AG10803 (cell line): ENCODE results near the gene PDILT.

Source experiments
- DNase-seq: peaks from one replicate; pipeline ENCODE4 v3.0.0; 2010; ENCODE audit warnings: low read depth
- H3K4me3 ChIP-seq: 2 replicates; pipeline ENCODE4 v1.5.1; 2011; ENCODE audit warnings: mild to moderate bottlenecking, low read length, control low read depth
- CTCF ChIP-seq: conservative IDR thresholded peaks from 2 replicates; pipeline ENCODE4 v1.5.1; 2011; ENCODE audit warnings: mild to moderate bottlenecking, low read length, control low read depth, inconsistent platforms

The PDILT gene

DNA sequence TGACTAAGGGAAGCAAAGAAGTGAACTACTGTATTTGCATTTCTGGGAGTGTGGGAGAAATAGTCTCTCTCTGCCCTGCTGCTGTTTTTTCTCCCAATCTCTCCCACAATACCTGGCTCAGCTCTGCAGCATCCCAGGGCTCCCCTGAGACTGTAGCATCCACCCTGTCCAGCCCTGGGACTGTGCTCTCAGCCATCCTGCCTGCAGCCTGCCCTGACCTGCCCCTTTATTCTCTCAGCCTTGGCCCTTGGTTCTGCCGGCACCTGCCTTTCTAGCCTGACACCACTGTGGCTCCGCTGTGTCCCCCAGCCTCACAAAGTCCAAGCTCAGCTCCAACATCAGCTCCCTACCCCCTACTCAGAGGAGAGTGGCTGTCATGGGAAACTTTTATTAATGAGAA, 1.9 kb downstream of the PDILT start:
- no peak overlapping the region for H3K4me3 ChIP-seq
- TF ChIP-seq CTCF = no peak
- DNase-seq = no peak

GRCh38 chr16:20401475-20402016, 3.0 kb downstream of the PDILT start:
- no peak overlapping the region for H3K4me3 ChIP-seq
- TF ChIP-seq CTCF = no peak
- no peak for DNase-seq

GRCh38 chr16:20401066-20401465, 3.5 kb downstream of the PDILT start:
- H3K4me3 ChIP-seq = no peak overlapping the region
- no peak for DNase-seq
- no peak for TF ChIP-seq CTCF

- no peak for TF ChIP-seq CTCF
- no peak overlapping the region for H3K4me3 ChIP-seq
- DNase-seq = no peak
Measured at GRCh38 chr16:20399185-20399584, 5.4 kb downstream of the PDILT start.

GRCh38 chr16:20398603-20399002, 5.9 kb downstream of the PDILT start:
- no peak overlapping the region for H3K4me3 ChIP-seq
- no peak for DNase-seq
- TF ChIP-seq CTCF = no peak

DNA sequence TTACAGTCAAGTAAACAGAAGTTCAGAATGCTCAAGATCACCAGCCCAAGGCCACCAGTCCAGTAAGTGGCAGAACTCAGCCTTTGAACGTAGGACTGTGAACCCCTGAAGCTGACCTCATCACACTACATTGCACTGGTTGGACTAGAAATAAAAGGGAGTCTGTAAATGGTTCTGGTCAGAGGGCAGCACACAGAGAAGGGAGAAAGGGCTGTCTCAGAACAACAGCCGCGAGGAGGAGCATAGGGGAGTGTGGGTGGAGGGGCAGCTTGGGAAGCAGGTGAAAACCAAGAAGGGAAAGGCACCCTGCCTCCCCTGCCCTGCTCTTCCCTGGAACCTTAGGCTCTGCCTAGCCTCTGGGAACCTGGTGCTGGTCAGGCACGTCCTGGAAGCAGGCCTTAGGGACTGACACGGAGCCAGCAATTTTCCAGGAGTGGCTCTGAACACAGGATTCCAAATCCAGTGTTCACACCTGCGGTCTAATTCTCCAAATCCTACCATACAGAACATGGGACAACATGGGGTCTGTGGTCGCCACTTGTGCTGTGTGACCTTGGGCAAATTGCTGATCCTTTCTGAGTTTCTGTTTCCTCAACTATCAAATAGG, 7.0 kb downstream of the PDILT start:
- no peak for DNase-seq
- no peak overlapping the region for H3K4me3 ChIP-seq
- no peak for TF ChIP-seq CTCF

- no peak for TF ChIP-seq CTCF
Measured at GRCh38 chr16:20396846-20397467, 7.6 kb downstream of the PDILT start.

More at GRCh38 chr16:20396846-20397467, 7.6 kb downstream of the PDILT start:
- no peak overlapping the region for H3K4me3 ChIP-seq
- DNase-seq = no peak
